RWPE2 (cell line): Measurements from ENCODE around the gene CD84.

Source experiments
- ATAC-seq: fragments of 200-7000 bp; cut with Tn5 transposase; 3 replicates; pipeline ENCODE4 v1.9.1; 2021; ENCODE audit warnings: low read depth
- DNase-seq: peaks from one replicate; pipeline ENCODE4 v3.0.0-alpha.2; 2020; ENCODE audit warnings: low spot score
- H3K27ac ChIP-seq: fragments of 450-650 bp; 2 replicates; pipeline ENCODE4 v1.5.1; 2017; ENCODE audit warnings: mild to moderate bottlenecking; ENCODE audit not compliant: poor library complexity, severe bottlenecking
- H3K27me3 ChIP-seq: fragments of 250-450 bp; sonication (Bioruptor Pico); 2 replicates; pipeline ENCODE4 v1.5.1; 2021; ENCODE audit warnings: mild to moderate bottlenecking, moderate library complexity; ENCODE audit not compliant: insufficient read depth, poor library complexity, severe bottlenecking
- H3K36me3 ChIP-seq: fragments of 250-450 bp; sonication (Bioruptor Pico); 2 replicates; pipeline ENCODE4 v1.5.1; 2020; ENCODE audit warnings: low read depth, mild to moderate bottlenecking, moderate library complexity
- H3K4me1 ChIP-seq: fragments of 250-450 bp; sonication (Bioruptor Pico); 2 replicates; pipeline ENCODE4 v1.5.1; 2021; ENCODE audit warnings: mild to moderate bottlenecking, moderate library complexity; ENCODE audit not compliant: insufficient read depth, poor library complexity, severe bottlenecking
- H3K4me3 ChIP-seq: fragments of 250-450 bp; sonication (Bioruptor Pico); 2 replicates; pipeline ENCODE4 v1.5.1; 2021; ENCODE audit warnings: mild to moderate bottlenecking, moderate library complexity; ENCODE audit not compliant: severe bottlenecking
- H3K9me3 ChIP-seq: fragments of 250-450 bp; sonication (Bioruptor Pico); 2 replicates; pipeline ENCODE4 v1.5.1; 2021; ENCODE audit warnings: mild to moderate bottlenecking, moderate library complexity; ENCODE audit not compliant: severe bottlenecking
- TF ChIP-seq, protein P1 (sequence below): fragments of 450-650 bp; IDR thresholded peaks from one replicate; pipeline ENCODE4 v1.5.1; 2017; ENCODE audit warnings: mild to moderate bottlenecking, moderate library complexity; ENCODE audit not compliant: poor library complexity, severe bottlenecking

The CD84 gene

DNA sequence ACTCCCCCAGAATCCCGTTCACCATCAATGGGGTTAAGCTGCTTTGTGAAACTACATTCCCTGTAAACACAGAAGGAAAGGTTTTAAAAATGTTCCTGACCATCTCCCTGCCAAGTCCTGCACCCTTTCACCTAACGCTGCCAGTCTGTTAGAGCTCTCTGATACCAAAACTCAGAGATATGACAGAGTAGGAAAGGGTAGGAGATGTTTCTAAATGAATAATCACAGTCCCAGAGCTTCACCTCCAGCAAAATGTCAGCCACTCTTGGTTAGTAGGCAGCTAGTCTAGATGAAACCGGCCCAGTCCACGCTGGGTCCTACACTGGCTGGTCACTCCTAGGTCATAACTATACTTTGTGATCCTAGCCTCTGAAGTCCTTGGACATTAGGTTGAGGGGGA is 83.0 kb downstream of the CD84 start:
- Histone ChIP-seq H3K4me1 (no peaks in the 10 kb centered on the region), H3K27me3 (no peaks in the 10 kb centered on the region), H3K4me3 (no peak overlapping the region), H3K27ac (no peak overlapping the region), H3K36me3 (no peaks in the 10 kb centered on the region), H3K9me3 (no peaks in the 10 kb centered on the region)
- no peak for ATAC-seq
- DNase-seq = no peak
- TF ChIP-seq, protein P1, sequence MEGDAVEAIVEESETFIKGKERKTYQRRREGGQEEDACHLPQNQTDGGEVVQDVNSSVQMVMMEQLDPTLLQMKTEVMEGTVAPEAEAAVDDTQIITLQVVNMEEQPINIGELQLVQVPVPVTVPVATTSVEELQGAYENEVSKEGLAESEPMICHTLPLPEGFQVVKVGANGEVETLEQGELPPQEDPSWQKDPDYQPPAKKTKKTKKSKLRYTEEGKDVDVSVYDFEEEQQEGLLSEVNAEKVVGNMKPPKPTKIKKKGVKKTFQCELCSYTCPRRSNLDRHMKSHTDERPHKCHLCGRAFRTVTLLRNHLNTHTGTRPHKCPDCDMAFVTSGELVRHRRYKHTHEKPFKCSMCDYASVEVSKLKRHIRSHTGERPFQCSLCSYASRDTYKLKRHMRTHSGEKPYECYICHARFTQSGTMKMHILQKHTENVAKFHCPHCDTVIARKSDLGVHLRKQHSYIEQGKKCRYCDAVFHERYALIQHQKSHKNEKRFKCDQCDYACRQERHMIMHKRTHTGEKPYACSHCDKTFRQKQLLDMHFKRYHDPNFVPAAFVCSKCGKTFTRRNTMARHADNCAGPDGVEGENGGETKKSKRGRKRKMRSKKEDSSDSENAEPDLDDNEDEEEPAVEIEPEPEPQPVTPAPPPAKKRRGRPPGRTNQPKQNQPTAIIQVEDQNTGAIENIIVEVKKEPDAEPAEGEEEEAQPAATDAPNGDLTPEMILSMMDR = no peak

DNA sequence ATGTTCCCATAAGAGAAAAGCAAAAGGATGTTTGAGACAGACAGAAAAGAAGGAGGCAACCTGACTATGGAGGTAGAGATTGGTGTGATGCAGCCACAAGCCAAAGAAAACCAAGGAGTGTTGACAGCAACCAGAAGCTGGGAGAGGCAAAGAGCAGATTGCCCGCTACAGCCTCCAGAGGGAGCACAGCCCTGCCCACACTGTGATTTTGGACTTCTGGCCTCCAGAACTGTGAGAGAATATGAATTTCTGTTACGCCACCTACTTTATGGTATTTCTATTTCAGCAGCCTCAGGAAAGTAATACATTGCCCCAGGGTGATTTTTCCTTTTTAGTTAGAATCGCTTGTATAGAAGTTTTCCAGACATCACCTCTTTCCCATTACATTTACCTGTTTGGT is 84.7 kb downstream of the CD84 start:
- TF ChIP-seq, protein P1 = peak; percentile 41
- no peaks in the 10 kb centered on the region for H3K27me3 ChIP-seq
- H3K4me3 ChIP-seq = no peak overlapping the region
- ATAC-seq (no peak), DNase-seq (no peak)
- no peaks in the 10 kb centered on the region for H3K9me3 ChIP-seq
- no peaks in the 10 kb centered on the region for H3K4me1 ChIP-seq
- no peak overlapping the region for H3K27ac ChIP-seq
- no peaks in the 10 kb centered on the region for H3K36me3 ChIP-seq

DNA sequence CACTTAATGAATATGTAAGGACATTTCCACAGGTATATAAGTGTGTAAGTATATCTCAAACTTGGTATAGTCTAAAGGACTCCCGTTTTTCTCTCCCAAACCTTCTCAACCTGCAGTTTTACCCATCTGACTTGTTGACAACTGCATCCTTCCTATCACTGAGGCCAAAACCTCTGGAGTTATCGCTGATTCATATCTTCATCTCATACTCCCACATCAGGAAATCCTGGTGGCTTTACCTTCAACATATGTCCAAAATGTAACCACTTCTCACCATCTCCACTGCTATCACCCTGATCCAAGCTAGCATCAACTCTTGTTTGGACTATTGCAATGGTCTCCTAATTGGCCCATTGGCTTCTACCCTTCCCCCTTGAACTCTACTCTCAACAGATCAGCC is 86.7 kb downstream of the CD84 start:
- Histone ChIP-seq H3K4me1 (no peaks in the 10 kb centered on the region), H3K36me3 (no peaks in the 10 kb centered on the region), H3K27ac (no peak overlapping the region), H3K9me3 (no peaks in the 10 kb centered on the region), H3K4me3 (no peak overlapping the region), H3K27me3 (no peaks in the 10 kb centered on the region)
- TF ChIP-seq, protein P1 = no peak
- no peak for ATAC-seq
- no peak for DNase-seq

DNA sequence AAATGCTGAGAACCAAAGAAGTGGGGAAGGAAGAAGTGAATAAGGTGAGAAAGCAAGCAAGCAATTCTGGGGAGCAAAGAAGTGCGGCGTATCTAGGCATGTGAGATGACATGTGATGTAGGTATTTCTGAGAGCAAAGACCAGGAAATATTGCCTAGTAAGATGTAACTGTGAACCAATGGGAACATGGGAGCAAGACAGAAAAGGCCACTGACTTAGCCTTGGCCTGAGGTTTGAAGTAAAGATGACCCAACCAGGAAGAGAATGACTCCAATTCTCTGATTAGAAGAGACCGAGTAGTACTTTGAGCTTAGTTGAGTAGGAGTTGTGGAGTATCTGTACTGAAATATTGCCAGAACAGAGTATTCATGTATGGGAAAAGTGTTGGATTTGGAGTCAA is 87.3 kb downstream of the CD84 start:
- Histone ChIP-seq H3K27ac (no peak overlapping the region), H3K27me3 (no peaks in the 10 kb centered on the region), H3K36me3 (no peaks in the 10 kb centered on the region), H3K4me1 (no peaks in the 10 kb centered on the region), H3K9me3 (no peaks in the 10 kb centered on the region), H3K4me3 (no peak overlapping the region)
- TF ChIP-seq, protein P1 = no peak
- DNase-seq (no peak), ATAC-seq (no peak)
